GM21390 (cell line): Measurements from ENCODE around the gene ALAS2.
"Not testable (repeated sequence)": the region's sequence is repeated elsewhere in the genome, so short reads cannot be mapped to it uniquely, and the experiment has no call there.

Experiments
- ATAC-seq: cut with Tn5 transposase; IDR thresholded peaks from one replicate; pipeline ENCODE4 v1.9.1; 2021; ENCODE audit not compliant: unreplicated experiment

Gene ALAS2

DNA sequence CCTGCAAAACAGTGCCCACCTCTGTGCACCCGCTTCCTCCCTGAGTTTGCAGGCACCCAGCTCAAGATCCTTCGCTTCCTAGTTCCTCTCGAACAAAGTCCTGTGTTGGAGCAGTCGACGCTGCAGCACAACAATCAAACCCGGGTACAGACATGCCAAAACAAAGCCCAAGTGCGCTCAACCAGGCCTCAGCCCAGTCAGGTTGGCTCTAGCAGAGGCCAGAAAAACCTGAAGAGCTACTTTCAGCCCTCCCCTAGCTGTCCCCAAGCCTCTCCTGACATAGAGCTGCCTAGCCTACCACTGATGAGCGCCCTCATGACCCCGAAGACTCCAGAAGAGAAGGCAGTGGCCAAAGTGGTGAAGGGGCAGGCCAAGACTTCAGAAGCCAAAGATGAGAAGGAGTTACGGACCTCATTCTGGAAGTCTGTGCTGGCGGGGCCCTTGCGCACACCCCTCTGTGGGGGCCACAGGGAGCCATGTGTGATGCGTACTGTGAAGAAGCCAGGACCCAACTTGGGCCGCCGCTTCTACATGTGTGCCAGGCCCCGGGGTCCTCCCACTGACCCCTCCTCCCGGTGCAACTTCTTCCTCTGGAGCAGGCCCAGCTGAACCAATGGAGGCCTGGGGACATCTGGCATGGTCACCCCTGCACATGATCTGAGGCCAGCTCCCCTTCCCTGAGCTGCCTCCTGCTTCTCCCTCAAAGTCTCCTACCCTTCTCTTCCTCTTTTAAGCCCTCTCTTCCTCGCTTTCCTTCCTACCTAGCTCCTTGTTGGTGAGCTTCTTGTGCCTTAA is 23.8 kb downstream of the ALAS2 start:
- ATAC-seq: no peak

GRCh38 chrX:55005256-55005655 is 25.5 kb downstream of the ALAS2 start:
- ATAC-seq: no peak

DNA sequence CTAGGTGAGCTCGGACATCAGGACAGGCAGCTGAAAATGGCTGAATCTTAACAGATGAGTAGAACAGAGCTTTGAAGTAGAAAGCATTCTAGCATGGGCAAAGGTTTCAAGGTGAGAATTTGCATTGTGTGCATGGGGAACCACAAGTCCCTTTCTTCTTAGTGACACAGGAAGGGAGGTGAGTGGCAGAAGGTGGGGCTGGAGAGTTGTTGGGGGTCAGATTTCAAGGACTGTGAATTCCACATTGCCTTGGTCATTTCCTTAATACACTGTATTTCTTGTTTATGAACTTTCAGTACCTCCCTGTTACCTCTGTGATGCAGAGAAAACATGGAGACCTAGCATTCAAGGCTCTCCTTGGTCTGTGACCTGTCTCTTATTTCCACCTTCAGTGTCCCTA is 26.5 kb downstream of the ALAS2 start:
- no peak for ATAC-seq

GRCh38 chrX:54999717-55000598 is 30.8 kb downstream of the ALAS2 start, which contains the start of gene APEX2:
Gene APEX2, plus strand, starts transcription at chrX:55000363. Its CDS starts 60 bp downstream, at chrX:55000423.
- ATAC-seq: peak; percentile 94

- ATAC-seq: no peak
These were observed 35.2 kb downstream of the ALAS2 start for GRCh38 chrX:54995621-54996020.

- no peak for ATAC-seq
These were observed 36.0 kb downstream of the ALAS2 start for GRCh38 chrX:54994668-54995351.

DNA sequence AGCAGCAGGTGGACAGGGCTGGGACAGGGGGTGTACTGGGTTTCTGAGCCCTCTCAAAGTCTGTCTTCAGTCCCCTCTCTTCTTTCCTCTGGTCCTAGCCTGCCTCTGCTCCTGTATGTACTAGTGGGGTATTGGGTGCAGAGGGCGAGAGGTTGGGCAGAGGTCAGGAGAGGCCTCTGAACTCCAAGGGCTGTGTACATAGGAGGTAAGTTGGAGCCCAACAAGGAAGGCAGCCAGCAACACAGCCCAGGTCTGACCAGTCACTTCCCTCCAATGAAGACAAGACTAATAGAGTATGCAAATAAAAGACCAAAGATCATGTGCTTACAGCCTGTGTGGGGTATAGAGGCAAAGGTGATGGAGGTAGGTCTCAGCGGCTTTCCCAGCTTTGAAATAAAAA is 36.7 kb downstream of the ALAS2 start, which contains the start of gene PFKFB1:
Gene PFKFB1 (minus strand): TSS at position 90 of the 400 bp plus-strand sequence. CDS start 181 bp downstream, outside the sequence.
- no peak for ATAC-seq

DNA sequence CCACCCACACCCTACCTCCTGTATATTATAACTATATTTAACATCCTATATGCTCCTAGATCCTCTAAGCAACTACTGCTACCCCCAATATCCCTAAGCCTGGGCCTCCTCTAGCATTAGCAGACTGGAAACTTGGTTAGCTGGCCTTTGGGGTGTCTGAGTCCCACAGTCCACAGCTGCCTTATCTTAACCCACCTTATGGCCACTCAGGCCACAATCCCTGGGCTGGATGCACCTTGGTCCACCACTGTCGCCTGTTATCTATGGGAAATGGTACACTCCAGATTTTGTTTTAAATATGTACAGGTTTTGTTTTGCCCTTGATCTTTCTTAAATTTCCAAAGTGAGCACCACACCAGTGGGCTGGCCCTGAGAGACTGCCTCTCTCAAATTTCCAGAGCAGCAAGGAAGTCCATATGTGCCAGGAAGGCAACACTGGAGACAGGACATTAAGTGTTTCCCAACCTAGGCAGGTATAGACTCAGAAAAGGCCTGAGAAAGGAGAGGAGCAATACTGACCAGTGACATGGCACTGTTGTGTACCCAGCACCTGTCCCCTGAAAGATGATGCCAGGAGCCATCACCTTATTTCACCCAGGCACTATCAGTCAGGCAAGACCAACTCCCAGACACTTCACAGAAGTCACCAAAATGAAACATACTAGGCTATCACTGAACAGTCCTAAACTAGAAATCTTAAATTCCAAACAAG is 37.7 kb downstream of the ALAS2 start:
- no peak for ATAC-seq

- no peak for ATAC-seq
These were observed 39.1 kb downstream of the ALAS2 start for GRCh38 chrX:54991706-54992105.

- not testable (repeated sequence) for ATAC-seq
These were observed 47.5 kb downstream of the ALAS2 start for GRCh38 chrX:54983306-54983705.

DNA sequence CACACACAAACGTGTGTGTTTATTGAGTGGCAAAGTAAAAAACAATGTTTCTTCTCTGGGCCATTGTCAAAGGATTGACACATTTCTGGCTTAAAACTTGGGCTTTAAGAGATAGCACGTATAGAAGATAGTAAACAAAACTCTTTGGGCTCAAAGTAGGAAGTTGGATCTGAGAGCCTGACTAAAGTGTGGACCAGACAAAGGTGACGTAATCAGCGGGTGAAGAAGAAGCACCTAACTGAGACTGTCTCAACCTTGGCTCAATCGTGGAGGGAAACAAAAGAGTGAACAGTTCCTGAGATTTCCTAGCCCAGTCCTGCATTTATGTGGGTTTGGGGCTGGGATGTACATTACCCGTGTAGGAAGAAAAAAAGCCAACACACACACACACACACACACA is 50.4 kb downstream of the ALAS2 start:
- ATAC-seq: no peak

DNA sequence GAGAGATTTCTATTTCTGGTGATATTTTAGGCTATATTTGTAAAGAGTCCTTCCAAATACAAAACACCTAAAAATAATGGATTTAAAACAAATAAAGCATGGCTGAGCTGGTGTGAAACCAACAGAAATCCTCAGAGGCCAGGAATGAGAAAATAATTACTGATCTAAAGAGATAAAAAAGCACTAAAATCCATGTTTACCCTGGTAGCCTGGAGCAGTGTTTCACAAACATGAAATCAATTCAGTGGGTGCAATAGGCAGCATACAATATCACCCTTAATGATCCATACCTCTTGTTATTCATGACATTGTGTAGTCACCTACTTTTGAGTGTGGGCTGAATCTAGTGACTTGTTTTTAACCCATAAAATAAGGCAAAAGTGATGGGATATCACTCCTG is 51.3 kb downstream of the ALAS2 start:
- no peak for ATAC-seq

DNA sequence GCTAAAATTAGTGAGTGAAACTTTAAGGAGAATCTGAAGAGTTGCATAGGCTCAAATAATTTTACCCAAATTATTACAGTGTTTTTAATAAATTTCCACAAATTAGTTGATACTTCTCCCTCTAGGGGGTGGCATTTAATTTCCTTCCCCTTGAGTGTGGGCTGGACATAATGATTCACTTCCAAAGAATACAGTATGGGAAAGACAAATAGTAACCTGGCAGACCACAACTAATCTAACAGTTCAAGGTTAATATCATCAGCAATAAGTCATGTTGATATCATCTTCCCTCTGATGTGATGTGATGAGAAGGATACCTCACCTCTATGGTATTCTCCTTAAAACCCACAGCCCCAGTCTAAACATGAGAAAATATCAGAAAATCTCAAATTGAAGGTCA is 52.3 kb downstream of the ALAS2 start:
- no peak for ATAC-seq

DNA sequence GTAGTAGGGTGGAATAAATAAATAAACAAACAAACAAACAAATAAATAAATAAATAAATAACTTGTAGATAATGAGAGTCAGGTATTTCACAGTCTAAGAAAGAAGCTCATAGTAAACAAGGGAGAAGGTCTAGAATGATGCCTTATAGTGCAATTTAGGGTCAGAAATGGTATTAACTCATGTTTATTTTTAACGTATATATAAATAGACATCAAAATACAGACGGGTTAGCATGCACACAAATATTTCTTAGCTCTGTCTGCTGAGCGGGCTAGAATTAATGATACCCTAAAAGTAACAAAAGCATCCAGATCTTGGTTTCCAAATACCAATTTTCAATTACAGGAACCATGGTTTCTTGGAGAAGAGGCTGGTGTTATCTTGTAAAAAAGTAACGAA is 53.4 kb downstream of the ALAS2 start:
- no peak for ATAC-seq

DNA sequence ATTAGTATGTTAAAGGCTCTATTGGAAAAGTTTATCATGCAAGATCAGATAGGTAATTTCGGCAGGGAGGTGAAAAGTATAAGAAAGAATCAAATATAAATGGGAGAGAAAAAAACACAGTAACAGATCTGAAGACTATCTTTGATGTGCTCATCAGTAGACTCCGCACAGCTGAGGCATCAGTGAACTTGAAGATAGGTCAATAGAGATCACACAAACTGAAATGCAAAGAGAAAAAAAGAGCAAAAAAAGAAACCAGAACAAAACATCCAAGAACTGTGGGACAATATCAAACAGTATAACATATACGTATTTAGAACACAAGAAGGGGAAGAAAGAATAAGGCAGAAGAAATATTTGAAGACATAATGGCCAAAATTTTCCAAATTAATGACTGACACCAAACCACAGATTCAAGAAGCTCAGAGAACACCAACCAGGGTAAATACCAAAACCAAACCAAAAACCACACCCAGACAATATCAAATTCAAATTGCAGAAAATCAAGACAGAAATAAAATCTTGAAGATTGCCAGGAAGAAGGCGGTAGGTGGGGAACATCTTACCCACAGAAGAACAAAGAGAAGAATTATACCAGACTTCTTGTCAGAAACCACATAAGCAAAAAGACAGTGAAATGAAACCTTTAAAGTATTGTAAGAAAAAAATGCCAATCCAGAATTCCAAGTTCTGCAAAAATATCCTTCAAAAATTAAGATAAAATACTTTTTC is 65.8 kb downstream of the ALAS2 start:
- ATAC-seq: no peak

- no peak for ATAC-seq
These were observed 69.0 kb downstream of the ALAS2 start for GRCh38 chrX:54961750-54962149.
